Measurements from ENCODE around the gene MCFD2. TPM values are rescaled to one million over a fixed set of nuclear protein-coding genes. Genes with fewer than 3 reads are reported as not detected.

MCFD2 gene
- total RNA-seq, 1 experiment from 2014 or later: 108 TPM

- no peak for TF ChIP-seq CTCF (IDR thresholded peaks at IDR 0.05; ENCODE audit: unreplicated experiment)
- no peak overlapping the region for H3K27ac Mint-ChIP-seq (ENCODE audit: unreplicated experiment)
- peaks cover 2% of the 10 kb centered on the region for H3K9me3 Mint-ChIP-seq (ENCODE audit: low read depth, unreplicated experiment)
- CTCF ChIA-PET: interaction anchor here (0.6 kb wide), 1 partner anchor 144 kb away, joined by 4 read pairs; no protein-coding TSS in a partner anchor
- intact Hi-C loops (cut with micrococcal nuclease; ENCODE audit: unreplicated experiment): no loop called here
- H3K27me3 Mint-ChIP-seq (ENCODE audit: unreplicated experiment): peaks cover 28% of the 10 kb centered on the region
- DNase-seq: no peak
- no peaks in the 10 kb centered on the region for H3K36me3 Mint-ChIP-seq (ENCODE audit: insufficient read depth, unreplicated experiment)
- H3K4me1 Mint-ChIP-seq (ENCODE audit: low read depth, unreplicated experiment): peaks cover 22% of the 10 kb centered on the region
- no peak overlapping the region for H3K4me3 Mint-ChIP-seq (ENCODE audit: low read depth, unreplicated experiment)
- no TSS peak for BruUV-seq (replicated peaks)
These were observed 56.1 kb downstream of the MCFD2 start for GRCh38 chr2:46859482-46859881.

- TF ChIP-seq CTCF (IDR thresholded peaks at IDR 0.05; ENCODE audit: unreplicated experiment): no peak
- no peak overlapping the region for H3K27ac Mint-ChIP-seq (ENCODE audit: unreplicated experiment)
- no TSS peak for BruUV-seq (replicated peaks)
- H3K9me3 Mint-ChIP-seq (ENCODE audit: low read depth, unreplicated experiment): no peaks in the 10 kb centered on the region
- DNase-seq: no peak
- H3K4me3 Mint-ChIP-seq (ENCODE audit: low read depth, unreplicated experiment): no peak overlapping the region
- peaks cover 25% of the 10 kb centered on the region for H3K4me1 Mint-ChIP-seq (ENCODE audit: low read depth, unreplicated experiment)
- no peaks in the 10 kb centered on the region for H3K36me3 Mint-ChIP-seq (ENCODE audit: insufficient read depth, unreplicated experiment)
- peaks cover 20% of the 10 kb centered on the region for H3K27me3 Mint-ChIP-seq (ENCODE audit: unreplicated experiment)
- CTCF ChIA-PET: interaction anchor here (0.6 kb wide), 1 partner anchor 143 kb away, joined by 4 read pairs; no protein-coding TSS in a partner anchor
- intact Hi-C loops (cut with micrococcal nuclease; ENCODE audit: unreplicated experiment): no loop called here
These were observed 56.9 kb downstream of the MCFD2 start for GRCh38 chr2:46858702-46859090.

GRCh38 chr2:46857871-46858701 is 57.5 kb downstream of the MCFD2 start:
- Mint-ChIP-seq H3K9me3 (ENCODE audit: low read depth, unreplicated experiment) (no peaks in the 10 kb centered on the region), H3K36me3 (ENCODE audit: insufficient read depth, unreplicated experiment) (no peaks in the 10 kb centered on the region), H3K4me1 (ENCODE audit: low read depth, unreplicated experiment) (peaks cover 25% of the 10 kb centered on the region), H3K4me3 (ENCODE audit: low read depth, unreplicated experiment) (no peak overlapping the region), H3K27me3 (ENCODE audit: unreplicated experiment) (peaks cover 15% of the 10 kb centered on the region), H3K27ac (ENCODE audit: unreplicated experiment) (no peak overlapping the region)
- CTCF ChIA-PET: no interaction called here
- TF ChIP-seq CTCF (IDR thresholded peaks at IDR 0.05; ENCODE audit: unreplicated experiment): no peak
- intact Hi-C loops (cut with micrococcal nuclease; ENCODE audit: unreplicated experiment): no loop called here
- DNase-seq: no peak
- no TSS peak for BruUV-seq (replicated peaks)

GRCh38 chr2:46856336-46856735 is 59.3 kb downstream of the MCFD2 start:
- H3K9me3 Mint-ChIP-seq (ENCODE audit: low read depth, unreplicated experiment): no peaks in the 10 kb centered on the region
- DNase-seq: no peak
- no peak overlapping the region for H3K4me3 Mint-ChIP-seq (ENCODE audit: low read depth, unreplicated experiment)
- CTCF ChIA-PET: interaction anchor here (1.0 to 1.1 kb wide), 2 partner anchors 14 to 56 kb away, joined by 4 to 5 read pairs; no protein-coding TSS in a partner anchor
- no peaks in the 10 kb centered on the region for H3K36me3 Mint-ChIP-seq (ENCODE audit: insufficient read depth, unreplicated experiment)
- no TSS peak for BruUV-seq (replicated peaks)
- H3K4me1 Mint-ChIP-seq (ENCODE audit: low read depth, unreplicated experiment): peaks cover 25% of the 10 kb centered on the region
- H3K27me3 Mint-ChIP-seq (ENCODE audit: unreplicated experiment): peaks cover 7% of the 10 kb centered on the region
- H3K27ac Mint-ChIP-seq (ENCODE audit: unreplicated experiment): no peak overlapping the region
- intact Hi-C loops (cut with micrococcal nuclease; ENCODE audit: unreplicated experiment): no loop called here
- TF ChIP-seq CTCF (IDR thresholded peaks at IDR 0.05; ENCODE audit: unreplicated experiment): no peak

All from Calu3 (cell line).